ENCODE results near the gene REV1. TPM values are rescaled to one million over a fixed set of nuclear protein-coding genes. Genes with fewer than 3 reads are reported as not detected.

Gene REV1
- total RNA-seq, 2 donors from 2014 or later, result 29.7 to 37.4 TPM

GRCh38 chr2:99431587-99432275, 58.1 kb downstream of the REV1 start:
- no peak overlapping the region for H3K9ac ChIP-seq (ENCODE audit: low read depth in 2 of 2, low read length in 2 of 2)
- H3K9me3 ChIP-seq, result no peaks in the 10 kb centered on the region
- H3K4me1 ChIP-seq, result no peaks in the 10 kb centered on the region
- no peak for TF ChIP-seq CTCF (IDR thresholded peaks at IDR 0.05)
- H3K27ac ChIP-seq, result no peak overlapping the region
- no peaks in the 10 kb centered on the region for H3K27me3 ChIP-seq
- no peaks in the 10 kb centered on the region for H3K36me3 ChIP-seq
- DNase-seq, result no peak
- H3K4me3 ChIP-seq, result no peak overlapping the region
- intact Hi-C loops (cut with DNase I), result no loop called here

GRCh38 chr2:99430614-99431291, 59.1 kb downstream of the REV1 start:
- H3K4me3 ChIP-seq, result no peak overlapping the region
- H3K4me1 ChIP-seq, result no peaks in the 10 kb centered on the region
- no peaks in the 10 kb centered on the region for H3K27me3 ChIP-seq
- H3K27ac ChIP-seq, result no peak overlapping the region
- DNase-seq, result no peak
- no peak for TF ChIP-seq CTCF (IDR thresholded peaks at IDR 0.05)
- H3K36me3 ChIP-seq, result no peaks in the 10 kb centered on the region
- intact Hi-C loops (cut with DNase I), result no loop called here
- H3K9ac ChIP-seq (ENCODE audit: low read depth in 2 of 2, low read length in 2 of 2), result no peak overlapping the region
- H3K9me3 ChIP-seq, result no peaks in the 10 kb centered on the region

DNA sequence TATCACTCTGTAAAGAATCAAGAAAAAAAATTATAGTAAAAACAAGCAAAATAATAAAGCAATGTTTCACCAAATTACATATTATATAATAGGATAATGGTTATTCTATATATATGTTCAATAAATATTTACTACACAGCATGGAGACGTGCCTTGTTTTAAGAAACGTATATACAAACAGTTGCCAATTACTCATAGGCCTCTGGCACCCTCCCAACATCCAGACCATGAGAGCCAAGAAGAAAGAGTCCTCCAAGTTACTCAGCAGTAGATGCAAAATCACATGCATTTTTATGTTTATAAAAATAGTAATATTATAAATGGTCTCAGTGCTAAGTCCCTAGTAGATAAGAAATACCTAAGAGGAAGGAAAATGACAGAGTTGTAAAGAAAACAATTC, 64.8 kb downstream of the REV1 start:
- TF ChIP-seq CTCF (IDR thresholded peaks at IDR 0.05), result no peak
- no peaks in the 10 kb centered on the region for H3K9me3 ChIP-seq
- H3K27ac ChIP-seq, result no peak overlapping the region
- H3K9ac ChIP-seq (ENCODE audit: low read depth in 2 of 2, low read length in 2 of 2), result no peak overlapping the region
- H3K36me3 ChIP-seq, result no peaks in the 10 kb centered on the region
- H3K27me3 ChIP-seq, result no peaks in the 10 kb centered on the region
- intact Hi-C loops (cut with DNase I), result no loop called here
- no peak overlapping the region for H3K4me3 ChIP-seq
- H3K4me1 ChIP-seq, result no peaks in the 10 kb centered on the region
- no peak for DNase-seq

DNA sequence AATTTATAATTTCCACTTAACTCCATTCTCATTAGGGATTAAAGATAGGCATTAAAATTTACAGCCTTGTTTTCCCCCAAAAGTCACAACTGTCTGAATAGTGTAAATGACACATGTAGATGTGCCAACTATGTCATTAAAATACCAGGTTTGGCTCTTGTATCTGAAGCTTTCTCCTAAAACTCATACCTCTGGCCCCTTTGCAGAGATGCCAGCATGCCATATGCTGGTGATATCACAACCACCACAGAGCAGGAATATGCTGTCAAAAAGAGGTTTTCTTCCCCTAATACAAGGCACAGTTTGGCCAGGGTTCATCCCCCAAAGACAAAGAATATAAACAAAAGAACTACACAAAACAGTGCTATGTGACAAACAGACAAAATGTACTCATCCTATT, 65.4 kb downstream of the REV1 start:
- H3K4me1 ChIP-seq, result no peaks in the 10 kb centered on the region
- no peak for TF ChIP-seq CTCF (IDR thresholded peaks at IDR 0.05)
- no peak overlapping the region for H3K27ac ChIP-seq
- H3K36me3 ChIP-seq, result no peaks in the 10 kb centered on the region
- H3K4me3 ChIP-seq, result no peak overlapping the region
- H3K9ac ChIP-seq (ENCODE audit: low read depth in 2 of 2, low read length in 2 of 2), result no peak overlapping the region
- intact Hi-C loops (cut with DNase I), result no loop called here
- no peaks in the 10 kb centered on the region for H3K9me3 ChIP-seq
- DNase-seq, result no peak
- no peaks in the 10 kb centered on the region for H3K27me3 ChIP-seq

GRCh38 chr2:99422599-99422998, 67.2 kb downstream of the REV1 start:
- H3K4me3 ChIP-seq, result no peak overlapping the region
- no peaks in the 10 kb centered on the region for H3K27me3 ChIP-seq
- H3K9me3 ChIP-seq, result no peaks in the 10 kb centered on the region
- DNase-seq, result no peak
- no peaks in the 10 kb centered on the region for H3K36me3 ChIP-seq
- no peak for TF ChIP-seq CTCF (IDR thresholded peaks at IDR 0.05)
- H3K27ac ChIP-seq, result no peak overlapping the region
- no peaks in the 10 kb centered on the region for H3K4me1 ChIP-seq
- intact Hi-C loops (cut with DNase I), result no loop called here
- H3K9ac ChIP-seq (ENCODE audit: low read depth in 2 of 2, low read length in 2 of 2), result no peak overlapping the region
